Activated CD4-positive, CD25-positive, alpha-beta regulatory T cell treated with anti-CD3 and anti-CD28 coated beads, Interleukin-2, amount 50 U/mL, for 16 hours (primary cell): ENCODE results near the gene PLXDC1.

Source experiments
- DNase-seq: peaks from one replicate; pipeline ENCODE4 v3.0.0-alpha.2; 2020; ENCODE audit warnings: low read depth, low spot score

Gene PLXDC1

DNA sequence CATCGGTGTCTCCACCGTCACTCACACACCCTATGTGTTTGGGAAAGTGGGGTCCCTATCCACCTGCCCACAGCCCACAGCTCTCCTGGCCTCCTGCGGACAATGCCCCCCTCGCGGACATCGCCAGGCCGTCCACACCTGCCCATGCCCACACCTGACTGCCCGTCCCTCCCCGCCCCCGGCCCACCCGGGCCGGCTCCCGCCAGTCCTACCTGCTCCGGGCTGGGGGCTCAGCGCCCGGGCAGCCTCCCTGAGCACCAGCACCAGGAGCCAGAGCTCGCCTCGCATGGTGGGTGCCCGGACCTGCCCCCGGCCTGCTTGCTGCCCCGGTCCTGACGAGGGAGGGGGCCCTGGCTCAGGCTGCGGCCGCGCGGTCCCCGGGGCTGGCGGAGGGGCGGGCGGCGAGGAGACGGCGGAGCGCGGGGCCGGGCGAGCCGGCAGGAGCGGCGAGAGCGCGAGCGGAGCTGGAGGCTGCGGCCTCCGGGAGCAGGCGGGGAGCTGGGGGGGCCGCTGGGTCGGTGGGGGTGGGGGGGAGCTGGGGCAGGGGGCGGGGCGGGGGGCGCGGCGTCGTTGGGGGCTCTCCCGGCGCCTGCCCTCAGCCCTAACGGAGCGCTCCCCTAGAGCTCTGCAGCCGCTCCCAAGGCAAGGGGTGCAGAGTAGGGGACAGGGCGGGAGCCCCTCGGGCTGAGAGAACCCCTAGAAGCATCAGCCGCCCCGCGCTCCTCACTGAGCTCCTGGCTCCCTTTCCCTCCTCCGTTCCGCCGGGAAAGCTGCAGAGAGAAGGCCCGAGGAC is at the start of gene PLXDC1:
PLXDC1 (minus strand) TSS at position 488 of the 793 bp plus-strand sequence; CDS start at position 288, 200 bp downstream.
- DNase-seq = no peak

DNA sequence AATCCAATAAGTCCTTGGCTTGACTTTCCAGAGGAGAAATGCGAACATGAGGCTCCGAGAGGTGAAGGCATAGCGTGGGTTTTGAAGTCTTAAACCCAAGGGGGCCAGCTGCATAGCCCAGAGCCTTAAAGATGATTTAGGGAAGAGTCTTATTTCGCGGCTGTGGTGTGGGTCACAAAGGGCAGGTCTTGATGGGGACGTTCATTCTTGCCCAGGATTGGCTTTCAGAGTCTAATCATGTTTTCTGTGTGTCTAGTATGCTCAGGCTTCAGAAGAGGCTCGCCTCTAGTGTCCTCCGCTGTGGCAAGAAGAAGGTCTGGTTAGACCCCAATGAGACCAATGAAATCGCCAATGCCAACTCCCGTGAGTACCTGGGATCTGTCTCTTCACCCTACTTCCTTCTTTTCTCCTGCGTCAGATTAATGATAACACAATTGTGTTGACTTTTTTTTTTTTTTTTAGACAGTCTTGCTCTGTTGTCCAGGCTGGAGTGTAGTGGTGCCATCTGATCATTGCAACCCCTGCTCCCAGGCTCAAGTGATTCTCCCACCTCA is 49.6 kb upstream of the PLXDC1 start:
- no peak for DNase-seq

- peak; percentile 62 for DNase-seq
These were observed 48.8 kb upstream of the PLXDC1 start, which contains the start of gene RPL19 for GRCh38 chr17:39200070-39200879. Gene RPL19 (plus strand): TSS chr17:39200283. CDS start chr17:39200345, 62 bp downstream.

- DNase-seq = peak; percentile 79
These were observed 48.3 kb upstream of the PLXDC1 start for GRCh38 chr17:39199820-39200069.

DNA sequence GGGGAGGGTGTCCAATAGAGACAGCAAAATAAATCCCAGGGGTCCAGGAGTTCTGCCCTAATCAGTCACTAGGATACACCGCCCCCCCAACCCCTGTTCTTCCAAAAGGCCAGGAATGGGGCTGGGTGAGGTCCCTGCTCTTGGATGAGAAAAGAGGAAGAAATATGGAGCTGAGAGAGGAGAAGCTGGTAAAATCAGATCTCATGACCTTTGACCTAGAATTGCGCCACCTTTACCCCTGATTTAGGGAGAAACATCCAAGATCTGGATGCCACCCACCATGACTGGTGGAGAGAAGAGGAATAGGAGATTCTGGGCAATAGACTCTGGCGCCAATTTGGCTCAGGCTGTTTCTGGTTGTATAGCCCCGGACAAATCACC is 46.7 kb upstream of the PLXDC1 start:
- no peak for DNase-seq

DNA sequence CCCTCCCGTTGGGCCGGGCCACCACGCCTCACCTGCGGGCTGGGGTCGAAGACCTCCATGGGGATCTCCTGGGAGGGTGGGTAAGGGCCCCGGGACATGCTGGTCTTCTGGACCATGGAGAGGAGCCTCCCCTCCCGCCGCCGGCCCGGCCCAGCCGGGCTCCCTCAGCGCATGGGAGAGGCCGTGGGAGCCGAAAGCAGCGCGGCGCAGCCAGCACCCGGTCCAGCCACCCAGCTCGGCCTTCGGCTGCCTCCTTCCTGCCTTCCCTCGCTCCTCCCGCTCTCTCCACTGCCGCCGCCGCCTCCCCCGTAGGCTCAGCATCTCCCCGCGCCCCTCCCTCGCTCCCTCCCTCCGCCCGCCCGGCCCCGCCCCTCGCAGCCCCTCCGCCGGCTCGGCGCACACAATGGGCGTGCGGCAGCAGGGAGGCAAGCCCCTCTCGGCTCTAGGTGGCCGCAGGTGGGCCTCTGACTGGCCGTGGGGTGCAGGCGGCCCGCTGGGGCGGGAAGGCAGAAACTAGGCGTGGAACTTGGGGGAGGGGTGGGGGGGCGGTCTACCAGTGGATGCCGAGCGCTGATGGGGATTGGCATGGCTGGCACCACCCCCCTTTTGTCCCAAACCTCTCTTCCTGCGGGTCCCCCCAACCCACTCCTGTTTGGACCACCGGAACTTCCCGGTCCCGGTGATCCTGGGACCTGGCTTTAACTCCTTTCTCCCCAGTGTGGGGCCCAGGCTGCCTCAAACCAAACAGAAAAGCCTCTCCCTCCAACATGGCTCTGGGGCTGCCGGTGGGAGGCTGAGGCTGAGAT is 46.1 kb upstream of the PLXDC1 start, which contains the start of gene CACNB1:
CACNB1 (minus strand) TSS at position 290 of the 806 bp plus-strand sequence; CDS start at position 116, 174 bp downstream.
- peak; percentile 30 for DNase-seq

DNA sequence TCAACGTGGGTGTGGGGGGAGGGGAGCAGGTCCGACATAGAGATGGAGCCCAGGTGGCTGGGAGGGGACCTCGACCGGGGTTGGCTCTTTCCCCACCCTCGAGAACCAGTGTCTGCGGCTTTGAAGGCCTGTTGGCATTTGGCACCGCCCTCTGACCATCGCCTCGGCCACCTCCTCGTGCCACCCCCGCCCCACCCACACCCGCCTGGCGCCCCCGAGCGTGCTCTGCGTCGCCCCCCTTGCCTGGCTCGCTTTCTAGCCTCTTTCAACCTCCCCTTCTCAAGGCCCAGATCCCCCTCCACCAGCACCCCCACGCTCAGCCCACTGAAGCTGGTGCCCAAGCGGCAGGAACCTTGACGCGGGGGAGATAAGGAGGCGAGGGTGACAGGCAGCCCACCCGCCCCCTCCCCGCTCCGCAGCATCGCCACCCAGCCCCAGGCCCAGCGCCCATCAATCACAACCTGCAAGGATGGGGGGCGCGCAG is 45.4 kb upstream of the PLXDC1 start:
- no peak for DNase-seq

GRCh38 chr17:39196241-39196807 is 44.9 kb upstream of the PLXDC1 start:
- no peak for DNase-seq

GRCh38 chr17:39195568-39196160 is 44.2 kb upstream of the PLXDC1 start:
- DNase-seq = no peak

- DNase-seq = no peak
These were observed 43.6 kb upstream of the PLXDC1 start for GRCh38 chr17:39194985-39195524.

GRCh38 chr17:39194089-39194984 is 42.9 kb upstream of the PLXDC1 start:
- DNase-seq = no peak

- DNase-seq = no peak
These were observed 41.9 kb upstream of the PLXDC1 start for GRCh38 chr17:39193346-39193745.

- DNase-seq = no peak
These were observed 41.5 kb upstream of the PLXDC1 start for GRCh38 chr17:39192901-39193300.

DNA sequence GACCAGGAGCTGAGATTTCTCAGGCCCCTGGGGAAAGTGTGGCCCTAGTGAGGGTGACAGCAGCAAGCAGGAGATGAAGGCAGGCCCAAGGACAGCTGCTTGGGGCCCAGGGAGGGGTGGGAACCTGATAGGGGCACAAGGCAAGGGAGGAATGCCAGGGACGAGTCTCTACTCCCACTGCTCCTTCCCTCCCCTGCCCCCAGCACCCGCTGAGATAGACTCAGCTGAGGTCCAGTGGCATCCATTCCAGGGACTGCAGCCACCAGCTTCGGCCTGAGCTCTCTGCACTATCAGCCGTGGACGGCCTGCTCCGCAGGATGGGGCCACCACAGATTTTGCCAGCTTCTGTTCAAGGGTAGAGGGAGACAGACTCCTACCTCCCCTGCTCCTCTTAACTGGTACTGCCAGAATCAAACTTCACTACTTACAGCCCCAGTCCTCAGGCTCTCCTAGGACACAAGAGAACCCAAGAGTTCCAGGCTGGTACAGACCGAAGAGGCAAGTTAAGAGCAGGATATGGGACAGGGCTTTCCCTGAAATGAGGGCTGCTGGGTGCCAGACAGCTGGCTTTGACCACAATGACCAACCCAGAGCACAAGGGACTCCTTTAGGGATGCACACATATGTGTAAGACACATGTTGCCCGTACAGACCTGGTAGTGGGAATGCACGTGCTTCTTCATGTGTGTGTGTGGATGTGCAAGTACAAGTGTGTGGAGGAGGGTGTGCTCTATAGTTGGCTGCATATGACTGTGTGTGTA is 40.5 kb upstream of the PLXDC1 start:
- no peak for DNase-seq

- DNase-seq = no peak
These were observed 35.9 kb upstream of the PLXDC1 start for GRCh38 chr17:39187152-39187830.

DNA sequence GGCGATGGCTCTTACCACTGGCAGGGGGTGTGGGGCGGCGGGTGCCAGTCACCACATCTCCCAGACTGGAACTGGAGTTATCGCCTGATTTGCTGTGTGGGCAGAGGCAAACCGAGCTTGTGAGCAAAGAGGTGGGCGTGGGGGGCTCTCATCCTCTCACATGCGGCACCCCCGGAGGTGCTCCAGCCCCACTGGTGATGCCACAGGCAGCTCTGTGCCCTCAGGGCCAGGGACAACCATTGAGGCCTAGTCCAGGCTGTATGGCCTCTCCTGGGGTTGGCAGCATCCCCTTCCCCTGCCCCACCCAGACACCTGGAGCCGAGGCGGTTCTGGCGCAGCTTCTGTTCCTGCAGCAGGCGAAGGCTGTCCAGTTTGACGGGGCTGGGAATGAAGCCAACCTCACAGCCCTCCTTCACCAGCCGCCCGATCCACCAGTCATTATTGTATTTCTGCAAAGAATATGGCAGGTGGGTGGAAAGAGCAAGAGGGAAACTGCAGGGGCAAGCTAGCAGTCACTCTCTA is 35.1 kb upstream of the PLXDC1 start:
- no peak for DNase-seq

- no peak for DNase-seq
These were observed 32.3 kb upstream of the PLXDC1 start for GRCh38 chr17:39183720-39184119.

- no peak for DNase-seq
These were observed 31.6 kb upstream of the PLXDC1 start for GRCh38 chr17:39183045-39183444.
